GM12873 (cell line): ENCODE data around the gene ANKS6.

Experiments
- CTCF ChIP-seq: IDR thresholded peaks from 2 replicates; pipeline ENCODE4 v1.5.1; 2012; ENCODE audit warnings: low read depth, mild to moderate bottlenecking, moderate library complexity, low read length, control low read depth; ENCODE audit not compliant: insufficient read depth; ENCODE audit errors: missing control alignments

Gene ANKS6

GRCh38 chr9:98773721-98774120, 22.6 kb downstream of the ANKS6 start:
- no peak for TF ChIP-seq CTCF

- no peak for TF ChIP-seq CTCF
These were observed 23.8 kb downstream of the ANKS6 start for GRCh38 chr9:98772364-98773155.

GRCh38 chr9:98771209-98771874, 25.0 kb downstream of the ANKS6 start:
- TF ChIP-seq CTCF, result no peak

GRCh38 chr9:98770717-98771116, 25.6 kb downstream of the ANKS6 start:
- TF ChIP-seq CTCF, result no peak

- no peak for TF ChIP-seq CTCF
These were observed 28.0 kb downstream of the ANKS6 start for GRCh38 chr9:98768344-98768743.

- no peak for TF ChIP-seq CTCF
These were observed 28.4 kb downstream of the ANKS6 start for GRCh38 chr9:98767915-98768314.

- no peak for TF ChIP-seq CTCF
These were observed 29.2 kb downstream of the ANKS6 start for GRCh38 chr9:98767196-98767595.
